Measurements from ENCODE around the gene P2RY1.

GRCh38 chr3:152790651-152791387, 44.1 kb upstream of the P2RY1 start:
- TF ChIP-seq YY1 (IDR thresholded peaks at IDR 0.05; ENCODE audit: insufficient read depth, insufficient read length) (no peak), ZNF274 (IDR thresholded peaks at IDR 0.05; ENCODE audit: low read depth, low read length) (no peak), SUZ12 (IDR thresholded peaks at IDR 0.05; ENCODE audit: extremely low read depth, insufficient read depth, insufficient read length) (no peak)

Measured in NT2/D1 (cell line).